RPMI8226 (cell line): ENCODE data around the gene NARF.

Experiments used
- DNase-seq: peaks from one replicate; pipeline ENCODE4 v3.0.0-alpha.2; 2015

Gene NARF

GRCh38 chr17:82480318-82480717 is 21.8 kb downstream of the NARF start:
- DNase-seq = no peak

DNA sequence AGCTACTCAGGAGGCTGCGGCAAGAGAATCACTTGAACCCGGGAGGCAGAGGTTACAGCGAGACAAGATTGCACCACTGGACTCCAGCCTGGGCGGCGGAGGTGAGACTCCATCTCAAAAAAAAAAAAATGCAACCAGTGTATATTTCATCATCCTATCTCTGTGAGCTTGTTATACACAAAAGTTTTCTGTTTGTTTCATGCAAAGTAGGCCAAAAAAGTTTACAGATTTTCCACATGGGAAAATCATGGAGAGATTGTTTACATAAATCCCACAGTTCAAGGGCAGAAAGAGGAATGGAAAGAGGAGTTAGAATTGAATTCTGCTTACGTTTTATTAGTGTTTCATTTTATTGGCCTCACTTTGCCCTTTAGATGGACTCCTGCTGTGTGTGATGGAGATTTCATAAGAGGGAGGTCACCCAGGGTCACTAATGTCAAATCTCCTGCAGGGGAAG is 24.7 kb downstream of the NARF start:
- no peak for DNase-seq

DNA sequence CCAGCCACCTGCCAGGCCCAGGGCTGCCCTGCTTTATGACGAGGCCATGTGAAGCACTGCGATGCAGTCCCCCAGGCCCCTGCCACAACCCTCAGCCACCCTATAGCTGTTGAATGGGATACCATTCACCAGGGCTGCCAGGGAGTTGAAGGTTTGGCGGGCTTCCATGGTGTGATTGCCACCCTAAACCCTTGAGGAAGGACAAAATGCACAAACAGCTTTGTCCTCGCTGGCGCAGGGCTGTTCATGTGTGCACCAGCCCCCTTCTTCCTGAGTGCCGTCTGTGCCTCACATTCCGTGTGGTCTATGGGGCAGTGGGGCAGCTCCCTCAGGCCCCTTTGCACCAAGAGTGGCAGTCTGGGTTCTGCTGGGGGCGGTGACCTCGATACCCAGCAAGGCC is 25.3 kb downstream of the NARF start:
- no peak for DNase-seq

DNA sequence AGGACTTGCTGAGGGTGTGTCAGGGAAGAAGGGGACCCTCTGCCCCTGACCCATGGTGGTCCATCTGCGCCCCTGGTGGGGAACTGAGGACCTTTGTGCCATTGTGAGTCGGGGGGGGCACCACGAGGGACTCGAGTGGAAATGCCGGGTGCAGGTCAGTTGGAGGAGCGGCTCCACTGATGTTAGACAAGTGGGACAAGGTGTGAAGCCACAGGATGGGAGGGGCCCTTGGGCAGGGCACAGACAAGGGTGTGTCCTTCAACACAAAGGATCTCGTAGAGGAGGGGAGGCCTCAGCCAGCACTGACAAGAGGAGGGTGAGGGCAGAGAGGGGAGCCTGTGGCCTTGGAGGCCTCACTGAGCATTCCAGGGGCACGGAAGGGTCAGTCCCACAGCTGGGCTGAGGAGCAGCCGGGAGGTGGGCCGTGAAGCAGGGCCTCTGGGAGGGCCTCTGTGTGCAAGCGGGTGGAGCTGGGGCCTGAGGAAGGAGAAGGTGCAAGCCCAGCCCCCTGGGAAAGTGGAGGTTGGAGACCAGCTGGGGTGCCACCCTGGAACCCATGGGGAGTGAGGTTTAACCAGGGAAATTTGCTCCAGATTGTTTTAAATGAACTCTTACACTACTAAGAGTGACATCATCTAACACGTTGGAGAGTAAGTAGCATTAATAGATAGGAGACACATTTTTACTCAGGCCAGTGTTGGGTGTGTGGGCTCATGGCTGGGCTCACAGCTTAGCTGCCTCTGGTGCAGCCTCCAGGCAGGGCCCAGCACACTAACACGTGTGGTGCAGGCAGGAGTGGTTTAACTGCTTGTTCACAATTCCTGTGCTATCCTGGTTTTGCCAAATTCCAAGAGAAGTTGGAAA is 27.9 kb downstream of the NARF start:
- no peak for DNase-seq

- no peak for DNase-seq
Observed at GRCh38 chr17:82487910-82488309, 29.4 kb downstream of the NARF start.

GRCh38 chr17:82489117-82489516 is 30.6 kb downstream of the NARF start:
- no peak for DNase-seq

DNA sequence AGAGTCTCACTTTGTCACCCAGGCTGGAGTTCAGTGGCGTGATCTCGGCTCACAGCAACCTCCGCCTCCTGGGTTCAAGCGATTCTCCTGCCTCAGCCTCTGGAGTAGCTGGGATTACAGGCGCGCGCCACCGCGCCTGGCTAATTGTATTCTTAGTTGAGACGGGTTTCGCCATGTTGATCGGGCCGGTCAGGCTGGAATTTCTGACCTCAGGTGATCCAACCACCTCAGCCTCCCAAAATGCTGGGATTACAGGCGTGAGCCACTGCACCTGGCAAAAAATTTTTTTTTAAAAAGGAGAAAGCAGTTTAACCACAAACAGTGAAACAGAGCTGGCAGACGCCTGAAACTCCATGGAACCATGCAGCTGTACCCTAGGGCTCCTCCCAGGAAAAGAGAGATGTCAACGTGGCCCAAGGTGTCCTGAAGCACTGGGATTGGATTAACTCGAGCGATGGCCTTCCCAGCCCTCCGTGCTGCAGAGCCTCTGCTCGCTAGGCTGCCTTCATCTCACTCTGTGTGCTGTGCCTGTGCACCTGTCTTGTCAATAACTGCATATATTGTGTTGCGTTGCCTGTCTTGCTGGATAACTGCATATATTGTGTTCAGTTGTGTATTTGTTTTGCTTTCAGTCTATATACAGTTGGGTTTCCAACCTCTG is 31.4 kb downstream of the NARF start:
- DNase-seq = no peak

DNA sequence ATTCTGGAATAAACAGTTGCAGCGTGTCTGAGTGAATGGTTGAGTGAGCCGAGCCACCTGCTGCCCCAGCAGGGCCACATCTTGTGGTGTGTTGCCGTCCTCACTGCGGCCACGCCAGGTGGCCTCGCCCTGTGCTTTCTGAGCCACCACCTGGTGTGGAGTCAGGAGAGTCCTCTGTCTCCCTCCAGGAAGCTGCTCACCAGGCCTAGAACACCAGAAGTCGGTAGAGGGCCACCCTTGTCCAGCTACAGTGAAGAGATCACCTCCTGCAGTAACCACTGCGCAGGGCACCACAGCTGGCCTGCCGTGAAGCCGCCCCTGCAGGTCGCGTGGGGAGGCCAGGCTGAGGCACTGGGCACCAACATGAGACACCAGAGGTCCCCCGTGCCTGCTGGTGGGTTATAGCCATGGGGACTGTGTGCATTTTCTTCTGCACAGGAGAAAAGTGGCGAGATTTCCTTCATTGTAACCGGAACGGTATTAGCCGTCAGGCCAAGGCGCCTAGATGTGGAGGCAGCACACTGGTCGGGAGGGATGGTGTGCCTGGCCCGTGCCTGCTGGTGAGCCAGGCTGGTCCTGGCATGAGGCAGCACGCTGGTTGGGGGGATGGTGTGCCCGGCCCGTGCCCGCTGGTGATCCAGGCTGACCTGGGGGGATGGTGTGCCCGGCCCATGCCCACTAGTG is 32.1 kb downstream of the NARF start:
- DNase-seq = no peak

DNA sequence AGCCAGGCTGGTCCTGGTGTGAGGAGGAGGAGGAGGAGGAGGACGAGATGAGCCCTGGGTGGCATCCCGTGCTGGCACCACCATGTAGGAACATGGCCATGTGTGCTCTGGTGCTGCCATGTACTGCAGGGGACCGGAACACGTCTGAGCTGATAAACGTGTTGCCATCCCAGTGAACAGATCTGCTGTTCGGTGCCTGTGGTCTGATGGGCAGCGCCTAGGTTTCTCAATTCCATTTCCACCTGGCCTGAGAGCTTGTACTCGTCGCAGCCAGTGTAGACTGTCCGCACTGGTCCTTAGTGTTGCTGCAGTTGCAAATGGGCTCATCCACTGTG is 32.6 kb downstream of the NARF start:
- DNase-seq = no peak

DNA sequence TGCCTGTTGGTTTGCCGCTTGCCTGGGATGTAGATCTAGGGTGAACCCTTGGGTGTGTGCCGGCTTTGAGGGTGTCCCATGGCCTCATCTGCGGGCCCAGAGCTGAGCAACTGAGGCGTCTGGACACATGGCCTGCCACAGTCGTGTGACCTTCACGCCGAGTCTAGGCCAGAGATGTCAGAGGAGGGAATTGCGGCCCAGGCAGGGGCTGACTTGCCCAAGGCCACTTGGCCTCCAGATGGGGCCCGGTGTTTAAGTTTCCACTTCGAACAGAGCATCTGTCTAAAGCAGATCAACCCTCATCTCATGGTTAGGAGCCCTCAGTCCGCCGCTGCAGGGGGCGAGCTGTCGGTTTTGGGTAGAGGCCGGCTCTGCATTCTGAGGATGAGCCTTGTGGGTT is 33.0 kb downstream of the NARF start:
- DNase-seq = no peak

- no peak for DNase-seq
Observed at GRCh38 chr17:82492643-82493225, 34.2 kb downstream of the NARF start.

DNA sequence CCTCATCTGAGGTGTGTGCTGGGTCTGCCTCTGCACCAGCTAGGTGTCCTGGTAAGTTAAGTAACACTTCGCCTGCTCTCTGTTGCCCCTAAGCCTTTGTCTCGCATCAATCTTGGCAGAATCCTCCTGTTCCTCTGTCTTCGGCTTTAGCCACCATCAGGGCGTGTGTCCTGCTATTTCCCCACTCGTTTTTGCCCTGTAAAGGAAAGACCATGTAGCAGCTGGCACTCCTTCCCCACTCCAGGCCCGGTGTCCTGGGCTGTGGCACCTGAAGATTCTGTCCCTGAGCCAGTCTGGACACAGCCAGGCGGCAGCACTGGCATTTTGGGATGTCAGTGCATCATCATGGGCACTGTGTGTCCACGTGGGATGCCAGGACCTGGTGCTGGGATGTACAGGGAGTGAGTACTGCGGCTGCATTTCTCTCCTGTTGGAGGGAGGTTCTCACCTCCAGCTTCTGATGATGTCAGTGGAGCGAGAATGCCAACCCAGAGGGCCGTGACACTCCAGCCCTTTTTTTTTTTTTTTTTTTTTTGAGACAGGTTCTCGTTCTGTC is 34.8 kb downstream of the NARF start:
- DNase-seq = no peak

DNA sequence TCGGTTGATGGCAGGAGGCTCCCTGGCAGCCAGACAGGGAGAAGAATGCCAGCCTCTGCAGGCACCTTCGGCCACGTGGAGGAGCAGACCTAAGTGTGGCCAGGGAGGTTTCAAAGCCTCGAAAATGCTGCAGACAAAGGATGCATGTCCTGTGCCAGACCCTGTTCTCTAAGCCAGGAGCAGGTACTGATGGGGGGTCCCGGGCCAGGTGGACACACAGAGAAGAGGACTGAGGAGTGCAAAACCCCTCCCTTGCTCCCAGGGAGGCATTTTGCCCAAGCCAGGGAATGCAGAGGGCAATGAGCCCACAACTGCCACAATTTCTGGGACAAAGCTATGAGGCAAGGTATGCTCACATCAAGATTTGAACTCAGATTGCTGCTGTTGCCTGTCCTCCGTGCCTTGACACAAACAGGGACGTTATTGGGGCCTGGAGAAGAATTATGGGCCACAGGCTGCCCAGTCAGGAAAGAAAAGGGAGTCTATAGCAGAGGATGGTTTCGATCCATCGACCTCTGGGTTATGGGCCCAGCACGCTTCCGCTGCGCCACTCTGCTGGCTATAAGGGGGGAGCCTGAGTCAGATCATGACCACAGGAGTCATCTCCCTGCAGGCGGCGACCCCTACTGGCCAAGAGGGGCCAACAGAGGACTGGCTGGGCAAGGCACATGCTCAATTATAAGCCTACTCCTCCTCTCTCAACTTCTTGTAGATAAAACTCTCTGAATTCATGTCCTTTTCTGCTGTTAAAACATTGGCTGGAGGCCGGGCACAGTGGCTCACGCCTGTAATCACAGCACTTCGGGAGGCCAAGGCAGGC is 35.9 kb downstream of the NARF start:
- DNase-seq = peak; percentile 95

- DNase-seq = no peak
Observed at GRCh38 chr17:82495844-82496528, 37.4 kb downstream of the NARF start.

DNA sequence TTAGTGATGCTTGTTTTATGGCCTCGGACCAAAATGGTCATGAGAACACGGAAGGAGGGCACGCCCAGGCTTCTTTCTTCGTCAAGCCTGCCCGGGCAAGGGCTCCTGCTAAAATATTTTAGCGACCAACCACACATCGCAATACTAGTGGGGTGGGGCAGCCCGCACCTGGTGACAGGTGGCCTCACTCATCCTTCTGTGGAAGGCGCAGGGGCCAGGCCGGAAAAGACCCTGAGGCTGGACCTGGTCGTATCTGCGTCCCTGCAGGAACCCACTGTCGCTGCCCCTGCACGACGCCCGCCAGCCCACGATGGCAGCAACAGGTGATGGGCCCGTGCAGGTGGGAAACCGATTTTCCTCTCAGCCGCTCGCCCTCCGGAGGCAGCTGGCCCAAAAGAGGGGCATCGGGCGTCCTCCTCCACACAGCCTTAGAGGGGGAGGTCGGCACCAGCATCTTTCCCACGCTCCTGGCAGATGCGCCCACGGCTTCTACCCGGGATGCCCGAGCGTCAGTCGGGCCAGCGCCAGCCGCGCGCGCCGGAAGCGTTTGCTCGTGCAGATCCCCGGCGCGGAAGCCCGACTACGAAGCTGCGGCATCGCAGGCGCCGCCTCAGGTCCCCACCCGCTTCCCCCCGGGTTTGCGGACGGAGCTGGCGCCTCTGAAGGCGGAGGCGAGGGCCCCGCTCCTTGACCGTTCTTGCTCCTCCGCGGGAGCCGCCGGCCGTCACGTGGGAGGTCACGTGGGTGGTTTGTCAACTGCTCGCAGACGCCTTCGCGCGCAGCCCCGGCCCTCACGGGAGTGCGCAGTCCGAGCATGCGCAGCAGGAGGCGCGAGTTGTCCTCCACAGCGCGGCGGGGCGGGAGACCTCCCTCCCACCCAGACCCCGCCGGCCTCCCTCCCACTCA is 38.2 kb downstream of the NARF start:
- peak; percentile 96 for DNase-seq

- DNase-seq = peak; percentile 66
Observed at GRCh38 chr17:82497483-82498405, 39.2 kb downstream of the NARF start.

DNA sequence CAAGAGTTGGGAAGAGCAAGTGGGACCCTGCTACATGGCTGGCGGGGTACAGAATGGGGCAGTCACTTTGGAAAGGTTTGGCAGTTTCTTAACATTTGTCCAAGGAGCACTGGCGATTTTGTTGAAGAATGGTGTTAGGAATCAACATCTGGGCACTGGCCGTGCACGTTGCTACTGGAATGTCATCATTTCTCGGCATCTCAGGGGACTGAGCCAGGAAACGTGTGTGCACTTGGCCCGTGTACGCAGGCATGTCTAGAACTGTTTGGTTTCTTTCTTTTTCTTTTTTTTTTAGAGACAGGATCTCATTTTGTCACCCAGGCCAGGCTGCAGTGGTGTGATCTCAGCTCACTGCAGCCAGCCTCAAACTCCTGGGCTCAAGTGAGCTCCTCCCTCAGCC is 43.7 kb downstream of the NARF start:
- DNase-seq = no peak

- no peak for DNase-seq
Observed at GRCh38 chr17:82503094-82503727, 44.7 kb downstream of the NARF start.

GRCh38 chr17:82503728-82504308 is 45.3 kb downstream of the NARF start:
- no peak for DNase-seq
